ENCODE results near the gene FGGY. TPM values are rescaled to one million over a fixed set of nuclear protein-coding genes. Genes with fewer than 3 reads are reported as not detected.

The FGGY gene
- total RNA-seq, 2 experiments from 2014 or later = 6.6 to 9.7 TPM

GRCh38 chr1:59411147-59411546 is 114.3 kb downstream of the FGGY start:
- H3K27me3 Mint-ChIP-seq = no peaks in the 10 kb centered on the region
- no peak overlapping the region for H3K27ac Mint-ChIP-seq
- peaks cover 9% of the 10 kb centered on the region for H3K4me1 Mint-ChIP-seq
- no peaks in the 10 kb centered on the region for H3K9me3 Mint-ChIP-seq
- H3K4me3 Mint-ChIP-seq = no peak overlapping the region
- no peak for DNase-seq
- peaks cover 7% of the 10 kb centered on the region for H3K36me3 Mint-ChIP-seq

GRCh38 chr1:59412718-59413326 is 115.9 kb downstream of the FGGY start:
- H3K4me1 Mint-ChIP-seq = peaks cover 9% of the 10 kb centered on the region
- no peaks in the 10 kb centered on the region for H3K9me3 Mint-ChIP-seq
- no peaks in the 10 kb centered on the region for H3K27me3 Mint-ChIP-seq
- no peak overlapping the region for H3K4me3 Mint-ChIP-seq
- no peak overlapping the region for H3K27ac Mint-ChIP-seq
- DNase-seq = no peak
- peaks cover 7% of the 10 kb centered on the region for H3K36me3 Mint-ChIP-seq

- Mint-ChIP-seq H3K4me3 (no peak overlapping the region), H3K27ac (no peak overlapping the region), H3K9me3 (no peaks in the 10 kb centered on the region), H3K4me1 (peaks cover 9% of the 10 kb centered on the region), H3K36me3 (peaks cover 9% of the 10 kb centered on the region), H3K27me3 (no peaks in the 10 kb centered on the region)
- DNase-seq = no peak
Measured at GRCh38 chr1:59413327-59413720, 116.4 kb downstream of the FGGY start.

- DNase-seq = no peak
- Mint-ChIP-seq H3K27ac (no peak overlapping the region), H3K9me3 (no peaks in the 10 kb centered on the region), H3K4me3 (no peak overlapping the region), H3K4me1 (peaks cover 9% of the 10 kb centered on the region), H3K36me3 (peaks cover 8% of the 10 kb centered on the region), H3K27me3 (no peaks in the 10 kb centered on the region)
Measured at GRCh38 chr1:59414406-59415133, 117.7 kb downstream of the FGGY start.

- Mint-ChIP-seq H3K27me3 (no peaks in the 10 kb centered on the region), H3K4me1 (peaks cover under 1% of the 10 kb centered on the region), H3K27ac (no peak overlapping the region), H3K9me3 (no peaks in the 10 kb centered on the region), H3K4me3 (no peak overlapping the region), H3K36me3 (peaks cover 8% of the 10 kb centered on the region)
- no peak for DNase-seq
Measured at GRCh38 chr1:59415286-59415850, 118.5 kb downstream of the FGGY start.

- DNase-seq = no peak
- no peaks in the 10 kb centered on the region for H3K9me3 Mint-ChIP-seq
- no peak overlapping the region for H3K27ac Mint-ChIP-seq
- H3K36me3 Mint-ChIP-seq = peaks cover 8% of the 10 kb centered on the region
- H3K27me3 Mint-ChIP-seq = no peaks in the 10 kb centered on the region
- H3K4me1 Mint-ChIP-seq = no peaks in the 10 kb centered on the region
- no peak overlapping the region for H3K4me3 Mint-ChIP-seq
Measured at GRCh38 chr1:59415881-59416280, 119.0 kb downstream of the FGGY start.

GRCh38 chr1:59417406-59417805 is 120.5 kb downstream of the FGGY start:
- H3K27ac Mint-ChIP-seq = no peak overlapping the region
- DNase-seq = no peak
- no peaks in the 10 kb centered on the region for H3K9me3 Mint-ChIP-seq
- no peak overlapping the region for H3K4me3 Mint-ChIP-seq
- H3K27me3 Mint-ChIP-seq = no peaks in the 10 kb centered on the region
- no peaks in the 10 kb centered on the region for H3K4me1 Mint-ChIP-seq
- peaks cover 8% of the 10 kb centered on the region for H3K36me3 Mint-ChIP-seq

- Mint-ChIP-seq H3K9me3 (no peaks in the 10 kb centered on the region), H3K4me1 (no peaks in the 10 kb centered on the region), H3K27ac (no peak overlapping the region), H3K36me3 (peaks cover 8% of the 10 kb centered on the region), H3K4me3 (no peak overlapping the region), H3K27me3 (no peaks in the 10 kb centered on the region)
- no peak for DNase-seq
Measured at GRCh38 chr1:59418363-59419144, 121.7 kb downstream of the FGGY start.

- H3K4me3 Mint-ChIP-seq = no peak overlapping the region
Measured at GRCh38 chr1:59419361-59420140, 122.7 kb downstream of the FGGY start.

GRCh38 chr1:59421232-59421920 is 124.5 kb downstream of the FGGY start:
- no peaks in the 10 kb centered on the region for H3K4me1 Mint-ChIP-seq
- no peak for DNase-seq
- no peaks in the 10 kb centered on the region for H3K9me3 Mint-ChIP-seq
- H3K4me3 Mint-ChIP-seq = no peak overlapping the region
- H3K27ac Mint-ChIP-seq = no peak overlapping the region
- H3K36me3 Mint-ChIP-seq = peaks cover 2% of the 10 kb centered on the region
- H3K27me3 Mint-ChIP-seq = no peaks in the 10 kb centered on the region

More at GRCh38 chr1:59419361-59420140, 122.7 kb downstream of the FGGY start:
- no peaks in the 10 kb centered on the region for H3K4me1 Mint-ChIP-seq
- no peaks in the 10 kb centered on the region for H3K27me3 Mint-ChIP-seq
- H3K27ac Mint-ChIP-seq = no peak overlapping the region
- H3K36me3 Mint-ChIP-seq = peaks cover 8% of the 10 kb centered on the region
- H3K9me3 Mint-ChIP-seq = no peaks in the 10 kb centered on the region
- no peak for DNase-seq

- H3K4me1 Mint-ChIP-seq = no peaks in the 10 kb centered on the region
- H3K27ac Mint-ChIP-seq = no peak overlapping the region
- no peaks in the 10 kb centered on the region for H3K9me3 Mint-ChIP-seq
- no peak for DNase-seq
- no peaks in the 10 kb centered on the region for H3K27me3 Mint-ChIP-seq
- peaks cover 2% of the 10 kb centered on the region for H3K36me3 Mint-ChIP-seq
- no peak overlapping the region for H3K4me3 Mint-ChIP-seq
Measured at GRCh38 chr1:59422921-59423575, 126.2 kb downstream of the FGGY start.

GRCh38 chr1:59427155-59427554 is 130.3 kb downstream of the FGGY start:
- H3K36me3 Mint-ChIP-seq = no peaks in the 10 kb centered on the region
- H3K4me1 Mint-ChIP-seq = peaks cover 1% of the 10 kb centered on the region
- no peak overlapping the region for H3K4me3 Mint-ChIP-seq
- no peaks in the 10 kb centered on the region for H3K27me3 Mint-ChIP-seq
- no peak overlapping the region for H3K27ac Mint-ChIP-seq
- no peak for DNase-seq
- no peaks in the 10 kb centered on the region for H3K9me3 Mint-ChIP-seq

- no peaks in the 10 kb centered on the region for H3K27me3 Mint-ChIP-seq
Measured at GRCh38 chr1:59427784-59428183, 130.9 kb downstream of the FGGY start.

GRCh38 chr1:59428828-59429227 is 131.9 kb downstream of the FGGY start:
- H3K27me3 Mint-ChIP-seq = no peaks in the 10 kb centered on the region
- no peaks in the 10 kb centered on the region for H3K9me3 Mint-ChIP-seq
- peaks cover 16% of the 10 kb centered on the region for H3K4me1 Mint-ChIP-seq
- no peak overlapping the region for H3K27ac Mint-ChIP-seq
- H3K36me3 Mint-ChIP-seq = peaks cover 2% of the 10 kb centered on the region
- no peak for DNase-seq
- no peak overlapping the region for H3K4me3 Mint-ChIP-seq

More at GRCh38 chr1:59427784-59428183, 130.9 kb downstream of the FGGY start:
- Mint-ChIP-seq H3K9me3 (no peaks in the 10 kb centered on the region), H3K4me1 (peaks cover 6% of the 10 kb centered on the region), H3K27ac (no peak overlapping the region), H3K4me3 (no peak overlapping the region), H3K36me3 (peaks cover 2% of the 10 kb centered on the region)
- DNase-seq = no peak
